Testis (tissue), 3 donors: ENCODE results near the gene C1QTNF8. TPM values are rescaled to one million over a fixed set of nuclear protein-coding genes. Genes with fewer than 3 reads are reported as not detected.

Experiments used
- DNase-seq: peaks from one replicate; pipeline ENCODE4 v3.0.0-alpha.2; 2019
- H3K27ac ChIP-seq, 2 donors: fragments of 200-600 bp; sonication (generic); one replicate each; pipeline ENCODE4 v1.5.1; 2019
- H3K27me3 ChIP-seq: fragments of 200-600 bp; sonication (generic); one replicate; pipeline ENCODE4 v1.5.1; 2019
- H3K36me3 ChIP-seq: fragments of 200-600 bp; sonication (generic); one replicate; pipeline ENCODE4 v1.5.1; 2017; ENCODE audit warnings: low read depth; ENCODE audit errors: missing control alignments
- H3K4me1 ChIP-seq: fragments of 200-600 bp; sonication (generic); one replicate; pipeline ENCODE4 v1.5.1; 2019
- H3K4me3 ChIP-seq, 2 donors: fragments of 200-600 bp; sonication (generic); one replicate each; pipeline ENCODE4 v1.5.1; 2017 to 2019
- H3K9me3 ChIP-seq: fragments of 200-600 bp; sonication (generic); one replicate; pipeline ENCODE4 v1.5.1; 2017
- POLR2A ChIP-seq: fragments of 450-650 bp; IDR thresholded peaks from one replicate; pipeline ENCODE4 v1.6.1; 2017; ENCODE audit warnings: antibody characterized with exemption, mild to moderate bottlenecking, moderate library complexity
- WGBS, 2 donors: methylation state at CpG; one replicate each; pipeline ENCODE4 v1.1.5; 2018; 5-methylcytosine and 5-hydroxymethylcytosine counted together
- intact Hi-C: fragments of 100-400 bp; cut with DNase I; formaldehyde crosslinking; loops from one replicate; pipeline ENCODE4 v1.15.1; 2023; ENCODE audit warnings: low total_unique reads
- polyA plus RNA-seq: library from polyadenylated mRNA; stranded (reverse); fragments of 350-450 nt; fragmentation: Illumina TruSeq; extraction: RNeasy Lipid Tissue Mini Kit (QIAGEN cat#74804); gene quantifications from one replicate; pipeline ENCODE4 v1.2.3, GENCODE V29; 2014; ENCODE audit warnings: low read depth, low replicate concordance; ENCODE audit not compliant: insufficient read depth
- total RNA-seq, 2 donors: library from RNA; depleted of rRNA; stranded (reverse); fragments of >200 nt; gene quantifications; one replicate each; pipeline ENCODE4 v1.2.3, GENCODE V29; 2016
- TF ChIP-seq, protein P1 (sequence below), 3 experiments: fragments of 450-650 bp in 2 of 3; fragments of 200-600 bp in 1 of 3; sonication (generic) in 1 of 3; IDR thresholded peaks; one replicate each; pipeline ENCODE4 v1.5.1; 2016 to 2019; ENCODE audit warnings: antibody characterized with exemption in 3 of 3, mild to moderate bottlenecking in 2 of 3, moderate library complexity in 1 of 3

Gene C1QTNF8
- total and polyA plus RNA-seq, 3 donors from 2014 or later: 1.3 to 2.7 TPM; not detected in 1

DNA sequence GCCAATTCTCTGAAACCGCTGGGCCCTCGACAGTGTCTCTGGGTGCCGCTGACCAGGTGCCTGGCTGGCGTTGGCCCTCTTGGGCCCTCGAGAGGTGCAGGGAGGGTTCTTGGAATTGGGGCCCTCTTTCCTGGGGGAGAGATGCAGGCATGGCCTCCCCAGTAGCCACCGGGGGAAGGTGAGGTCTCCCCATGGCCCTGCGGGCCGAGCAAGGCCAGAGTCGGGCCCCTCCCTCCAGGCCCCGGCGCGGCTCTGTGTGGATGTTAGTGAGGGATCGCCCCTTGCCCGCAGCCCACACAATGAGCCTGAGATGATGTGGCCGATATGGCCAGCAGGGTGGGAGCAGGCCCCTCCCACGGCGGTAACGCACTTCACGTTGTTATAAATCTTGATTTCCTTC, 23.1 kb upstream of the C1QTNF8 start:
- no peak for DNase-seq
- 80 to 84% methylated on average over 1 to 19 of the region's 19 CpGs for WGBS, 2 donors
- intact Hi-C loops: no loop called here
- no peak overlapping the region for H3K27ac ChIP-seq
- no peaks in the 10 kb centered on the region for H3K27me3 ChIP-seq
- H3K4me3 ChIP-seq: no peak overlapping the region
- no peaks in the 10 kb centered on the region for H3K36me3 ChIP-seq
- TF ChIP-seq, protein P1, sequence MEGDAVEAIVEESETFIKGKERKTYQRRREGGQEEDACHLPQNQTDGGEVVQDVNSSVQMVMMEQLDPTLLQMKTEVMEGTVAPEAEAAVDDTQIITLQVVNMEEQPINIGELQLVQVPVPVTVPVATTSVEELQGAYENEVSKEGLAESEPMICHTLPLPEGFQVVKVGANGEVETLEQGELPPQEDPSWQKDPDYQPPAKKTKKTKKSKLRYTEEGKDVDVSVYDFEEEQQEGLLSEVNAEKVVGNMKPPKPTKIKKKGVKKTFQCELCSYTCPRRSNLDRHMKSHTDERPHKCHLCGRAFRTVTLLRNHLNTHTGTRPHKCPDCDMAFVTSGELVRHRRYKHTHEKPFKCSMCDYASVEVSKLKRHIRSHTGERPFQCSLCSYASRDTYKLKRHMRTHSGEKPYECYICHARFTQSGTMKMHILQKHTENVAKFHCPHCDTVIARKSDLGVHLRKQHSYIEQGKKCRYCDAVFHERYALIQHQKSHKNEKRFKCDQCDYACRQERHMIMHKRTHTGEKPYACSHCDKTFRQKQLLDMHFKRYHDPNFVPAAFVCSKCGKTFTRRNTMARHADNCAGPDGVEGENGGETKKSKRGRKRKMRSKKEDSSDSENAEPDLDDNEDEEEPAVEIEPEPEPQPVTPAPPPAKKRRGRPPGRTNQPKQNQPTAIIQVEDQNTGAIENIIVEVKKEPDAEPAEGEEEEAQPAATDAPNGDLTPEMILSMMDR (IDR thresholded peaks at IDR 0.05): no peak
- no peak for TF ChIP-seq POLR2A
- no peaks in the 10 kb centered on the region for H3K9me3 ChIP-seq
- H3K4me1 ChIP-seq: peaks cover 8% of the 10 kb centered on the region

DNA sequence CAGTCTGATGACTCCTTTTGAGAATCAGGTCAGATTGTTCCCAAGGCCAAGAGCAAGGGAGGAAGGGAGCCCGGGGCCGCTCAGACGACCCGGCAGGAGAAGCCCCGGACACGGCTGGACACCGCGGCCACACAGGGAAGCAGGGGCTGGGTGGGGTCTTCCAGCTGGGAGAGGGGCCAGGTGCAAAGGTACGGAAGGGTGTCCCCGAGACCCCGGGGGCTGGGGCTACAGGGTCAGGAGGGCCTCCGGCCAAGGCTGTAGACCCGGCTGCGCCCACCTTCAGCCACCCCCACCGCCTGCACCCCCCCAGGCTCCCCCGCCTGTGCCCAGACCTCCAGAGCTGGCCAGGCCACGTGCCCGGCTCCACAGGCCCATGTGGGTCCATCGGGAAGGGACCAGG, 21.9 kb upstream of the C1QTNF8 start:
- Histone ChIP-seq H3K4me1 (peaks cover 8% of the 10 kb centered on the region), H3K9me3 (no peaks in the 10 kb centered on the region), H3K27me3 (no peaks in the 10 kb centered on the region), H3K27ac (no peak overlapping the region), H3K36me3 (no peaks in the 10 kb centered on the region), H3K4me3 (no peak overlapping the region)
- intact Hi-C loops: no loop called here
- 45 to 64% methylated on average over 11 to 16 of the region's 19 CpGs for WGBS, 2 donors
- no peak for DNase-seq
- no peak for TF ChIP-seq POLR2A
- TF ChIP-seq, protein P1 (IDR thresholded peaks at IDR 0.05): no peak

DNA sequence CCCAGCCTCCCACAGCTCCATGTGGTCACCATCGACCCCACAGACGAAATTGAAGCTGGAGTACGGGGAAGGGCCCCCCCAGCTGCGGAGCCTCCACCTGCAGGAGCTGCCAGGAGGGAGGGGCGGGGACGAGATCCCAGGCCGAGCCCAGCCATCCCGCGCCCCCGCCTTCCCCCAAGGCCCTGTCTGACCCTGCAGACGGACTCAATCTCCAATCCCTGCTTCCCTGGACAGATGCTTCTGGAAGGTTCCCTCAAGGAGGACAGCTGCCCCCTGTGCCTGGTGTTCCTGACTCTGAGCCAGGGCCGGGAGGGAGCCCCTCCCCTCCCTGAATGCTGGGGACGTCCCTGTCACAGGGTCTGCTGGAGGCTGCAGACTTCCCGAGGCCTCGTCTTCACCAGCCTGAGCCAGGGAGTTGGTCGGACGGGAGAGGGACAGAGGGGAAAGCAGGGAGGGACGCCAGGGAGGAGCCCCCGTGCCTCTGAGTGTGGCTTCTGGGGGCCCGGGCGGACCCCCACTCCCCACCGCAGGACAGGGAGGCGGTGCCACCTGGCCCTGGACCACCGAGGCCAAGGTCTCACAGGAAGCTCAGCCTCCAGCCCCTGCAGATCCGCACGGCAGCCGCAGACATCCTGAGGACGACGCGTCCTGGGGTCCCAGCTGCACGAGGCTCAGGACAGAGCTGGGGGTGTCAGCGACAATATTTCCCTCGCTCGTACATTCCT, 21.3 kb upstream of the C1QTNF8 start:
- TF ChIP-seq POLR2A: no peak
- TF ChIP-seq, protein P1 (IDR thresholded peaks at IDR 0.05): no peak
- 40 to 46% methylated on average over 15 to 34 of the region's 34 CpGs for WGBS, 2 donors
- peak overlapping the region in 1 of 2 donors; percentile 14 for H3K27ac ChIP-seq

DNA sequence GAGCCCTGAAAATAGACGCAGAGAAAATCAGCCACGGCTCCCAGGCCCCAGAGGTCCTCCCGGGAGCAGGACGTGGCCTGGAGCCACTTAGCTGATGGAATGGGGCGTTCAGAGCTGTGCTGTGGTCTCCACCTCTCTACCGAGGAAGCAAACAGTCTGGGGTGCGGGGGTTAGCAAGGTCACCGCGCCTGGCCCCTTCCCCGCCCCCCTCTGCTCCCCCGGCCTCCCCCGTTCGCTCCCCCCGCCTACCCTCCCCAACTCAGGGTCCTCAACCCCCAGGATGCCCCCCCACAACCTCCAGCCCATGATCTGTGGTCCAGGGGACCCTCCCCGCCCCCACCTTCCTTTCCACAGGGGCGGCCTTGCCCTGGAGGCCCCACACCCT, 20.6 kb upstream of the C1QTNF8 start:
- Histone ChIP-seq H3K9me3 (no peaks in the 10 kb centered on the region), H3K36me3 (no peaks in the 10 kb centered on the region), H3K4me3 (no peak overlapping the region), H3K4me1 (peaks cover 8% of the 10 kb centered on the region), H3K27ac (no peak overlapping the region), H3K27me3 (no peaks in the 10 kb centered on the region)
- TF ChIP-seq, protein P1 (IDR thresholded peaks at IDR 0.05): no peak
- no peak for TF ChIP-seq POLR2A
- intact Hi-C loops: no loop called here
- DNase-seq: no peak
- 19 to 57% methylated on average over 8 to 14 of the region's 16 CpGs for WGBS, 2 donors

More for the DNA sequence above, 21.3 kb upstream of the C1QTNF8 start:
- intact Hi-C loops: no loop called here
- DNase-seq: no peak
- Histone ChIP-seq H3K4me3 (no peak overlapping the region), H3K4me1 (peaks cover 8% of the 10 kb centered on the region), H3K27me3 (no peaks in the 10 kb centered on the region), H3K9me3 (no peaks in the 10 kb centered on the region), H3K36me3 (no peaks in the 10 kb centered on the region)
